KMS-11 (cell line): ENCODE measurements around the gene POLR2A.
A peak's percentile ranks its signal among the peaks of the same experiment; 100 is the strongest.
"Not testable (repeated sequence)": the region's sequence is repeated elsewhere in the genome, so short reads cannot be mapped to it uniquely, and the experiment has no call there.

Experiments used
- H2AFZ ChIP-seq: fragments of 200-600 bp; sonication (generic); 2 replicates; pipeline ENCODE4 v1.6.1; 2016; ENCODE audit warnings: antibody characterized with exemption, mixed run types, low read depth
- H3K27ac ChIP-seq: fragments of 200-600 bp; sonication (generic); 2 replicates; pipeline ENCODE4 v1.6.1; 2016; ENCODE audit warnings: mild to moderate bottlenecking, mixed run types
- H3K27me3 ChIP-seq: fragments of 200-600 bp; sonication (generic); 2 replicates; pipeline ENCODE4 v1.6.1; 2017; ENCODE audit warnings: mild to moderate bottlenecking, low read depth, mixed run types, moderate library complexity; ENCODE audit not compliant: insufficient read depth
- H3K36me3 ChIP-seq: fragments of 200-600 bp; sonication (generic); 2 replicates; pipeline ENCODE4 v1.6.1; 2017; ENCODE audit warnings: mild to moderate bottlenecking, mixed run types; ENCODE audit not compliant: insufficient read depth
- H3K4me1 ChIP-seq: fragments of 200-600 bp; sonication (generic); 2 replicates; pipeline ENCODE4 v1.6.1; 2016; ENCODE audit warnings: mild to moderate bottlenecking, low read depth, mixed run types; ENCODE audit not compliant: poor library complexity, severe bottlenecking
- H3K4me2 ChIP-seq: fragments of 200-600 bp; sonication (generic); 2 replicates; pipeline ENCODE4 v1.7.0; 2016; ENCODE audit warnings: mild to moderate bottlenecking, mixed run types
- H3K4me3 ChIP-seq: fragments of 200-600 bp; sonication (generic); IDR thresholded peaks from 2 replicates; pipeline ENCODE4 v1.6.1; 2017; ENCODE audit warnings: low read depth, low read length, mixed read lengths; ENCODE audit not compliant: insufficient read depth
- H3K79me2 ChIP-seq: fragments of 200-600 bp; sonication (generic); 2 replicates; pipeline ENCODE4 v1.6.1; 2016; ENCODE audit warnings: low read depth, mixed run types; ENCODE audit not compliant: insufficient read depth
- H3K9ac ChIP-seq: fragments of 200-600 bp; sonication (generic); 2 replicates; pipeline ENCODE4 v1.6.1; 2016; ENCODE audit warnings: mild to moderate bottlenecking, mixed run types
- H4K20me1 ChIP-seq: fragments of 200-600 bp; sonication (generic); 2 replicates; pipeline ENCODE4 v1.6.1; 2016; ENCODE audit warnings: mild to moderate bottlenecking, mixed run types; ENCODE audit not compliant: insufficient read depth
- TF ChIP-seq, protein P1 (sequence below): fragments of 200-600 bp; sonication (generic); conservative IDR thresholded peaks from 2 replicates; pipeline ENCODE4 v1.6.1; 2017; ENCODE audit warnings: low read depth, mild to moderate bottlenecking, antibody characterized with exemption, low read length, moderate library complexity, mixed read lengths

Gene POLR2A

DNA sequence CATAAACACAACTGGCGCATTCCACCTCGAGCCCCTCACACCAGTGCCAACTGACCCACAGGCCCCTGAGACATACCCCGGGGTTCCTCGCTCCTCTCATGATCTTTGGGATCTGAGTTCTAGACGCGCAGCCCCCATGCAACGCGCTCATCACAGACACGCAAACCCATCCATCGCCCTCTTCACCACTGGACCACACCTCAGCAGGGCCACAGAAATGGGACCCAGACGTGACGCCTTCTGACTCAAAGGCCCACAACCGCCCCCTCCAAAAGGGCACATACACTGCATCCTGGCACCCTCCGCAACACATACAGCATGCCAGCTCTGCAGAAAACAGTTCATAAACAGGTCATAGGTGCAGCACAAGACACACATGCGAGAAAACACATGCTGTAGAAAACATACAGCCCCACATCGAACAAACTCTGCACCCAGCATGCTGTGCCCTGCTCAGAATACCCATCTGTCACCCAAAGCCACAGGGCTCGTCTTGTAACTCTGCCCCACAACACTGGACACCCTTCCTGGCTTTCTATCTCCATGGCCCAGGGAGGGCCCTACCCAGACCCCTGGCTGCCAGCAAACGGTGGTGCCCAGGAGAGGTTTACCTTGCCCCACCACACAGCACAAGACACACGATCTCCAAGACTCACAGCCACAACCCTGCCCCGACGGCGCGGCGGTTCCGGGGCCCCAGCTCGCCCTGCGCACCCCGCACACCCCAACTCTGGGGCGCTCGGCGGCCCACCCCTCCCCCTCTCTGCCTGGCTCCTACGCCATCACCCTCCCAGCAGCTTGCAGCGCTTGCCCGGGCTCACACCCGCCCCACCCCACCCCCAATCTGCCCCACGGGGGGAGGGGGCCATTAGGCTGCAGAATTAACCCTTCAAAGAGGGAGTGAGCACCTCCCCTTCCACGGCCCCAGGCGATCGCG lies 5.6 kb upstream of the POLR2A start:
- Histone ChIP-seq H2AFZ (no peak overlapping the region), H3K27ac (no peak overlapping the region), H4K20me1 (no peaks in the 10 kb centered on the region), H3K4me2 (no peak overlapping the region; the same call in 1 of the 2 replicates), H3K36me3 (no peaks in the 10 kb centered on the region), H3K4me1 (no peaks in the 10 kb centered on the region), H3K79me2 (no peaks in the 10 kb centered on the region), H3K9ac (peak overlapping the region; percentile 64), H3K27me3 (no peaks in the 10 kb centered on the region), H3K4me3 (no peak overlapping the region)
- TF ChIP-seq, protein P1, sequence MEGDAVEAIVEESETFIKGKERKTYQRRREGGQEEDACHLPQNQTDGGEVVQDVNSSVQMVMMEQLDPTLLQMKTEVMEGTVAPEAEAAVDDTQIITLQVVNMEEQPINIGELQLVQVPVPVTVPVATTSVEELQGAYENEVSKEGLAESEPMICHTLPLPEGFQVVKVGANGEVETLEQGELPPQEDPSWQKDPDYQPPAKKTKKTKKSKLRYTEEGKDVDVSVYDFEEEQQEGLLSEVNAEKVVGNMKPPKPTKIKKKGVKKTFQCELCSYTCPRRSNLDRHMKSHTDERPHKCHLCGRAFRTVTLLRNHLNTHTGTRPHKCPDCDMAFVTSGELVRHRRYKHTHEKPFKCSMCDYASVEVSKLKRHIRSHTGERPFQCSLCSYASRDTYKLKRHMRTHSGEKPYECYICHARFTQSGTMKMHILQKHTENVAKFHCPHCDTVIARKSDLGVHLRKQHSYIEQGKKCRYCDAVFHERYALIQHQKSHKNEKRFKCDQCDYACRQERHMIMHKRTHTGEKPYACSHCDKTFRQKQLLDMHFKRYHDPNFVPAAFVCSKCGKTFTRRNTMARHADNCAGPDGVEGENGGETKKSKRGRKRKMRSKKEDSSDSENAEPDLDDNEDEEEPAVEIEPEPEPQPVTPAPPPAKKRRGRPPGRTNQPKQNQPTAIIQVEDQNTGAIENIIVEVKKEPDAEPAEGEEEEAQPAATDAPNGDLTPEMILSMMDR = no peak

DNA sequence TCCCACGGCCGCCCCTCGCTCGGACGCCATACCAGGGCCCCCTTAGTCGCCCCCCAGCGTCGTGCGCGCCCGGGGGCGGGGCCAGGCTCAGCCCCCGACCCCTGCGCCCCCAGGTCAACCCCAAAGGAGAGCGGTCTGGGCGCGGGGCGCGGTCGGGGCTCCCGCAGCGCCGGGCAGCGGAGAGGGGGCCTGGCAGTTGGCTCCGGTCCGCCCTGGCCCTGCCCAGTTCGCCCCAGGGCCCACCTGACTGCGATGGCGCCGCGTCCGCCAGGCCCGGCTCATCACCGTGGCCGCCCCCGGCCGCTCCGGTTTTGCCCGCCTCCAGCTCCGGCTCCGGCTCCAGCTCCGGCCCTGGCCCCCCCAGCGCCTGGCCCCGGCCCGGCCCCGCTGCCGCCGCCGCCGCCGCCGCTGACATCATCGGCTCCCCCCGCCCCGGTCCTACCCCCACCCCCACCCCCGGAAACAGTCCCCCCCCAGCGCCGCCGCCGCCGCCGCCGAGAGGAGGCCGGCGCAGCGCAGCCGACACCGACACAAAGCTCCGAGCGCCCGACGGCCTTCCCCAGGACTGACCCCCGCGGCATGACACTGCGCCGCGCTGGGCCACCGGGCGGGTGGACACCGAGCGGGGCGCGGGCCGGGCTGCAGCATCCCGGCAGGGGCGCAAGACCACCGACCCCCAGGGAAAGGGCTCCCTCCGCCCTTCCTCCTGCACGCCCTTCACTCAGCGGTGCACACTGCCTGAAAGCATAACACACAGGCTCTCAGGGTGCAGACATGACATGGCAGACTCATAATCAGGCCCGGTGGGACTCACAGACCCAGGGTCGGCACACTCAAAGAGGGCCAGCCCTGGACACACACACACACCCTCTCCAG lies 4.7 kb upstream of the POLR2A start, which contains the start of gene ZBTB4:
ZBTB4 (minus strand) TSS at position 419 of the 876 bp plus-strand sequence. CDS start 12,830 bp downstream, outside the sequence.
- Histone ChIP-seq H3K9ac (peak within 1 kb of the TSS; percentile 64), H3K27ac (no peak within 1 kb of the TSS), H3K4me1 (no peaks in the 10 kb centered on the region), H4K20me1 (no peaks in the 10 kb centered on the region), H3K27me3 (no peaks in the 10 kb centered on the region), H3K36me3 (no peaks in the 10 kb centered on the region), H3K4me3 (no peak within 1 kb of the TSS), H2AFZ (peak within 1 kb of the TSS; percentile 26; the same call in 1 of the 2 replicates), H3K4me2 (peak within 1 kb of the TSS; percentile 17; the same call in 1 of the 2 replicates), H3K79me2 (no peaks in the 10 kb centered on the region)
- TF ChIP-seq, protein P1 = no peak

DNA sequence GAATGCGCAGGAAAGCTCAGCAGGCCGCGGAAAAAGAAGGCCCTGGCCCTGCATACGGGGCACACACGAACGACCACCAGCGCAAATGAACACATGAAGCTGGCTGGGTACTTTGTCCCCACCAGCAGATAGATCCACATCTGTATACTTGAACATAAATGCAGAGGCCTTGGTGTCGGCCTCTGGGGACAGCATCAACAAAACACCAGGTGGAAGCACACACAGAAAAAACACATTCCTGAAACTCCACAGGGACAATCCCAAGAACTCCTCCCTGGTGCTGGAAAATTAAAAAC lies 4.1 kb upstream of the POLR2A start:
- peak overlapping the region; percentile 46; the same call in 1 of the 2 replicates for H3K9ac ChIP-seq
- H3K4me2 ChIP-seq = peak overlapping the region; percentile 17; the same call in 1 of the 2 replicates

DNA sequence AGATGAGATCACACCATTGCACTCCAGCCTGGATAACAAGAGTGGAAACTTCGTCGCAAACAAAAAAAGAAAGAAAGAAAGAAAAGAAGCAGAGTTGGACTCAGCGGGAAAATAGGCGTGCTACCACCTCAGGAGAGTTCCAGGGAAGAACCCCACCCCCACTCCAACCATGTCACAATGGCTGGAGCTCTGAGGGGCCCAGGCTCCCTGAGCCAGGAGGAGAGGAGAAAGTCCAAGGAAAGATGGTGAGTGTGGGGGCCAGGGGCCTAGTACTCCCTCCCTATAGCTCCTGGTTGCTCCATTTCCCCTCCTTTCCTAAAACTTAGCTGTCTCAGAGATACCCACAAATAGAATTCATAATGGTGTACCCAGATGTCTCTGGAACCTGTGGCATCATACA lies 2.9 kb upstream of the POLR2A start, which contains the start of gene SLC35G6:
SLC35G6 (plus strand) TSS at position 172 of the 400 bp plus-strand sequence; CDS start at position 243, 71 bp downstream.
- peaks cover 14% of the 10 kb centered on the region for H3K79me2 ChIP-seq
- not testable (repeated sequence) for H3K4me2 ChIP-seq, H3K4me3 ChIP-seq, H3K27me3 ChIP-seq, H2AFZ ChIP-seq, H3K9ac ChIP-seq, H3K36me3 ChIP-seq, H3K27ac ChIP-seq, H3K4me1 ChIP-seq, H4K20me1 ChIP-seq

More for the DNA sequence above, 4.1 kb upstream of the POLR2A start:
- H3K79me2 ChIP-seq = peaks cover 3% of the 10 kb centered on the region; the same call in 1 of the 2 replicates
- TF ChIP-seq, protein P1 = no peak
- no peak overlapping the region for H3K27ac ChIP-seq
- no peaks in the 10 kb centered on the region for H3K36me3 ChIP-seq
- H3K4me3 ChIP-seq = no peak overlapping the region
- no peaks in the 10 kb centered on the region for H3K4me1 ChIP-seq
- H3K27me3 ChIP-seq = no peaks in the 10 kb centered on the region
- no peaks in the 10 kb centered on the region for H4K20me1 ChIP-seq
- H2AFZ ChIP-seq = peak overlapping the region; percentile 26; the same call in 1 of the 2 replicates

DNA sequence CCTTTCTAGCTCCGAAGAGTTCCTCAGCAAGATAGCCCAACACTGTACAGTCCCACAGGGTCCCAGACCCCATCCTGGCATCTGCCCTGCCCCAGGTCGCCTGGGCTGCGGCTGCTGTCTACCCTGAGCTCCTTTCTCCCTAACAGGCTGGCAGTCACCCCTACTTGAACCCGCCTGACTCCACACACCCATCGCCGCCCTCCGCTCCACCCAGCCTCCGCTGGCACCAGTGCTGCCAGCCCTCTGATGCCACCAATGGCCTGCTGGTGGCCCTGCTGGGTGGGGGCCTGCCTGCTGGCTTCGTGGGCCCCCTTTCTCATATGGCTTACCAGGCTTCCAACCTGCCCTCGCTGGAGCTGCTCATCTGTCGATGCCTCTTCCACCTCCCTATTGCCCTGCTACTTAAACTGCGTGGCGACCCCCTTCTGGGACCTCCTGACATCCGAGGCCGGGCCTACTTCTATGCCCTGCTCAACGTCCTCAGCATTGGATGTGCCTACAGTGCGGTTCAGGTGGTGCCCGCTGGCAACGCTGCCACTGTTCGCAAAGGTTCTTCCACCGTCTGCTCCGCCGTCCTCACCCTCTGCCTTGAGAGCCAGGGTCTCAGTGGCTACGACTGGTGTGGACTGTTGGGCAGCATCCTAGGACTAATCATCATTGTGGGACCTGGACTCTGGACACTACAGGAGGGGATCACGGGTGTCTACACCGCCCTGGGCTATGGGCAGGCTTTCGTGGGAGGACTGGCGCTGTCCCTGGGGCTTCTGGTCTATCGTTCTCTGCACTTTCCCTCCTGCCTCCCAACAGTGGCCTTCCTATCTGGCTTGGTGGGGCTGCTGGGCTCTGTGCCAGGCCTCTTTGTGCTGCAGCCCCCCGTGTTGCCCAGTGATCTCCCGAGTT lies 2.1 kb upstream of the POLR2A start:
- H3K27me3 ChIP-seq, H4K20me1 ChIP-seq, H3K4me2 ChIP-seq, H3K4me1 ChIP-seq, H3K9ac ChIP-seq, H3K4me3 ChIP-seq, H3K27ac ChIP-seq, H2AFZ ChIP-seq, H3K36me3 ChIP-seq: not testable (repeated sequence)
- peaks cover 18% of the 10 kb centered on the region for H3K79me2 ChIP-seq

DNA sequence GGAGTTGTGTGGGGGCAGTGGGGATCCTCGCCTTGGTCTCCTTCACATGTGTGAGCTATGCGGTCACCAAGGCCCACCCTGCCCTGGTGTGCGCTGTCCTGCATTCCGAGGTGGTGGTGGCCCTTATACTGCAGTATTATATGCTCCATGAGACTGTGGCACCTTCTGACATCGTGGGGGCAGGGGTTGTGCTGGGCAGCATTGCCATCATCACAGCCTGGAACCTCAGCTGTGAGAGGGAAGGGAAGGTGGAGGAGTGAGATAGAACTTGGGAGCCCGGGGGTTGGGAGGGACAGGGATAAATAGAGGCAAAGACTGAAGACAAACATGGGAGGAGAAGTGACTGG lies 1.5 kb upstream of the POLR2A start:
- not testable (repeated sequence) for H3K4me1 ChIP-seq, H3K4me3 ChIP-seq, H3K4me2 ChIP-seq, H3K27me3 ChIP-seq, H3K36me3 ChIP-seq, H2AFZ ChIP-seq, H4K20me1 ChIP-seq
- H3K27ac ChIP-seq = peak overlapping the region; percentile 97
- peak overlapping the region; percentile 97; the same call in 1 of the 2 replicates for H3K9ac ChIP-seq
- H3K79me2 ChIP-seq = peaks cover 18% of the 10 kb centered on the region
